Nephron (organoid): ENCODE data around the gene LAMB3.

Source experiments
- H3K27ac Mint-ChIP-seq, 3 experiments: 2 replicates each; pipeline ENCODE4 v1.8.0; 2020; ENCODE audit warnings: mixed read lengths in 3 of 3, mild to moderate bottlenecking in 2 of 3, moderate library complexity in 1 of 3
- H3K27me3 Mint-ChIP-seq: 2 replicates; pipeline ENCODE4 v1.8.0; 2021; ENCODE audit warnings: low read depth, mild to moderate bottlenecking, moderate library complexity, mixed read lengths
- H3K36me3 Mint-ChIP-seq: 2 replicates; pipeline ENCODE4 v1.8.0; 2020; ENCODE audit warnings: low read depth, mixed read lengths
- H3K4me1 Mint-ChIP-seq: 2 replicates; pipeline ENCODE4 v1.8.0; 2020; ENCODE audit warnings: mixed read lengths
- H3K4me3 Mint-ChIP-seq, 3 experiments: 2 replicates each; pipeline ENCODE4 v1.8.0; 2020; ENCODE audit warnings: mild to moderate bottlenecking in 3 of 3, mixed read lengths in 3 of 3, moderate library complexity in 2 of 3
- H3K9me3 Mint-ChIP-seq: 2 replicates; pipeline ENCODE4 v1.8.0; 2020; ENCODE audit warnings: mixed read lengths
- CTCF ChIP-seq, 3 experiments: fragments of 200-600 bp; sonication (generic); IDR thresholded peaks; one replicate each; pipeline ENCODE4 v1.5.0; 2021; ENCODE audit warnings: antibody characterized with exemption in 3 of 3; ENCODE audit not compliant: unreplicated experiment in 3 of 3

Gene LAMB3

GRCh38 chr1:209645574-209646452 is 6.4 kb downstream of the LAMB3 start:
- Mint-ChIP-seq H3K9me3 (no peaks in the 10 kb centered on the region), H3K4me3 (peak overlapping the region; percentile 14 to 33 (median 31)), H3K27me3 (no peaks in the 10 kb centered on the region), H3K4me1 (peaks cover 78% of the 10 kb centered on the region), H3K36me3 (no peaks in the 10 kb centered on the region), H3K27ac (peak overlapping the region; percentile 89 to 94 (median 93))
- TF ChIP-seq CTCF (IDR thresholded peaks at IDR 0.05; ENCODE audit: unreplicated experiment in 3 of 3) = no peak

- H3K27me3 Mint-ChIP-seq = no peaks in the 10 kb centered on the region
- H3K9me3 Mint-ChIP-seq = no peaks in the 10 kb centered on the region
- peaks cover 68% of the 10 kb centered on the region for H3K4me1 Mint-ChIP-seq
- peak overlapping the region; percentile 84 to 95 (median 93) for H3K27ac Mint-ChIP-seq
- no peak for TF ChIP-seq CTCF (IDR thresholded peaks at IDR 0.05; ENCODE audit: unreplicated experiment in 3 of 3)
- H3K4me3 Mint-ChIP-seq = peak overlapping the region in 2 of 3 experiments; percentile 1 to 56
- no peaks in the 10 kb centered on the region for H3K36me3 Mint-ChIP-seq
Observed at GRCh38 chr1:209643285-209644020, 8.8 kb downstream of the LAMB3 start.

- Mint-ChIP-seq H3K9me3 (no peaks in the 10 kb centered on the region), H3K4me3 (peak overlapping the region in 1 of 3 experiments; percentile 56), H3K27ac (peak overlapping the region; percentile 84 to 95 (median 93)), H3K36me3 (no peaks in the 10 kb centered on the region), H3K27me3 (no peaks in the 10 kb centered on the region), H3K4me1 (peaks cover 67% of the 10 kb centered on the region)
- no peak for TF ChIP-seq CTCF (IDR thresholded peaks at IDR 0.05; ENCODE audit: unreplicated experiment in 3 of 3)
Observed at GRCh38 chr1:209642816-209643215, 9.4 kb downstream of the LAMB3 start.

GRCh38 chr1:209641832-209642172 is 10.4 kb downstream of the LAMB3 start:
- Mint-ChIP-seq H3K36me3 (no peaks in the 10 kb centered on the region), H3K27ac (peak overlapping the region; percentile 84 to 95 (median 93)), H3K9me3 (no peaks in the 10 kb centered on the region), H3K4me1 (peaks cover 57% of the 10 kb centered on the region), H3K27me3 (no peaks in the 10 kb centered on the region), H3K4me3 (peak overlapping the region in 1 of 3 experiments; percentile 39)
- no peak for TF ChIP-seq CTCF (IDR thresholded peaks at IDR 0.05; ENCODE audit: unreplicated experiment in 3 of 3)

GRCh38 chr1:209635850-209636249 is 16.4 kb downstream of the LAMB3 start:
- no peaks in the 10 kb centered on the region for H3K36me3 Mint-ChIP-seq
- peak overlapping the region in 1 of 3 experiments; percentile 39 for H3K27ac Mint-ChIP-seq
- no peak overlapping the region for H3K4me3 Mint-ChIP-seq
- TF ChIP-seq CTCF (IDR thresholded peaks at IDR 0.05; ENCODE audit: unreplicated experiment in 3 of 3) = no peak
- H3K4me1 Mint-ChIP-seq = peaks cover 5% of the 10 kb centered on the region
- peaks cover 7% of the 10 kb centered on the region for H3K27me3 Mint-ChIP-seq
- H3K9me3 Mint-ChIP-seq = no peaks in the 10 kb centered on the region
